HG03354 (cell line): Measurements from ENCODE around the gene CLCC1.
"Not testable (repeated sequence)": the region's sequence is repeated elsewhere in the genome, so short reads cannot be mapped to it uniquely, and the experiment has no call there.

Experiments
- ATAC-seq: cut with Tn5 transposase; IDR thresholded peaks from one replicate; pipeline ENCODE4 v1.9.1; 2021; ENCODE audit warnings: mild to moderate bottlenecking; ENCODE audit not compliant: unreplicated experiment, poor library complexity, severe bottlenecking

Gene CLCC1

GRCh38 chr1:108963052-108963686 is at the start of gene CLCC1:
Gene CLCC1 (minus strand): TSS chr1:108963484. CDS start chr1:108950437, 13,047 bp downstream.
- ATAC-seq, result peak; percentile 95

- ATAC-seq, result no peak
These were observed 48.1 kb upstream of the CLCC1 start for GRCh38 chr1:109011335-109011734.

- ATAC-seq, result not testable (repeated sequence)
These were observed 33.3 kb upstream of the CLCC1 start for GRCh38 chr1:108996622-108997021.

- ATAC-seq, result no peak
These were observed 19.8 kb upstream of the CLCC1 start for GRCh38 chr1:108983114-108983513.

- no peak for ATAC-seq
These were observed 13.4 kb upstream of the CLCC1 start for GRCh38 chr1:108976658-108977057.

GRCh38 chr1:108972951-108973350 is 9.7 kb upstream of the CLCC1 start:
- ATAC-seq, result no peak

- ATAC-seq, result no peak
These were observed 6.1 kb upstream of the CLCC1 start for GRCh38 chr1:108969346-108969745.

GRCh38 chr1:108962681-108963051 is 618 bp downstream of the CLCC1 start:
- ATAC-seq, result peak; percentile 31

GRCh38 chr1:108961752-108962486 is 1.4 kb downstream of the CLCC1 start:
- ATAC-seq, result no peak

- no peak for ATAC-seq
These were observed 2.1 kb downstream of the CLCC1 start for GRCh38 chr1:108961198-108961597.

GRCh38 chr1:108960719-108961118 is 2.6 kb downstream of the CLCC1 start:
- no peak for ATAC-seq

- no peak for ATAC-seq
These were observed 5.4 kb downstream of the CLCC1 start for GRCh38 chr1:108957888-108958287.

GRCh38 chr1:108955881-108956280 is 7.4 kb downstream of the CLCC1 start:
- no peak for ATAC-seq

- no peak for ATAC-seq
These were observed 8.2 kb downstream of the CLCC1 start for GRCh38 chr1:108955111-108955510.

- ATAC-seq, result no peak
These were observed 9.8 kb downstream of the CLCC1 start for GRCh38 chr1:108953452-108953851.

GRCh38 chr1:108951242-108951641 is 12.0 kb downstream of the CLCC1 start:
- ATAC-seq, result no peak

- ATAC-seq, result no peak
These were observed 14.2 kb downstream of the CLCC1 start for GRCh38 chr1:108949044-108949443.

- no peak for ATAC-seq
These were observed 15.3 kb downstream of the CLCC1 start for GRCh38 chr1:108947871-108948525.

GRCh38 chr1:108936170-108936569 is 27.1 kb downstream of the CLCC1 start:
- ATAC-seq, result no peak

- ATAC-seq, result no peak
These were observed 29.3 kb downstream of the CLCC1 start for GRCh38 chr1:108933944-108934343.

GRCh38 chr1:108927565-108927964 is 35.7 kb downstream of the CLCC1 start:
- ATAC-seq, result not testable (repeated sequence)
